CD4-positive, alpha-beta T cell treated with Interleukin-21 for 1 hour (primary cell): ENCODE results near the gene AP1AR.
"Not testable (repeated sequence)": the region's sequence is repeated elsewhere in the genome, so short reads cannot be mapped to it uniquely, and the experiment has no call there.

ENCODE experiments used
- DNase-seq: peaks from one replicate; pipeline ENCODE4 v3.0.0-alpha.2; 2020

The AP1AR gene, protein sequence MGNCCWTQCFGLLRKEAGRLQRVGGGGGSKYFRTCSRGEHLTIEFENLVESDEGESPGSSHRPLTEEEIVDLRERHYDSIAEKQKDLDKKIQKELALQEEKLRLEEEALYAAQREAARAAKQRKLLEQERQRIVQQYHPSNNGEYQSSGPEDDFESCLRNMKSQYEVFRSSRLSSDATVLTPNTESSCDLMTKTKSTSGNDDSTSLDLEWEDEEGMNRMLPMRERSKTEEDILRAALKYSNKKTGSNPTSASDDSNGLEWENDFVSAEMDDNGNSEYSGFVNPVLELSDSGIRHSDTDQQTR

DNA sequence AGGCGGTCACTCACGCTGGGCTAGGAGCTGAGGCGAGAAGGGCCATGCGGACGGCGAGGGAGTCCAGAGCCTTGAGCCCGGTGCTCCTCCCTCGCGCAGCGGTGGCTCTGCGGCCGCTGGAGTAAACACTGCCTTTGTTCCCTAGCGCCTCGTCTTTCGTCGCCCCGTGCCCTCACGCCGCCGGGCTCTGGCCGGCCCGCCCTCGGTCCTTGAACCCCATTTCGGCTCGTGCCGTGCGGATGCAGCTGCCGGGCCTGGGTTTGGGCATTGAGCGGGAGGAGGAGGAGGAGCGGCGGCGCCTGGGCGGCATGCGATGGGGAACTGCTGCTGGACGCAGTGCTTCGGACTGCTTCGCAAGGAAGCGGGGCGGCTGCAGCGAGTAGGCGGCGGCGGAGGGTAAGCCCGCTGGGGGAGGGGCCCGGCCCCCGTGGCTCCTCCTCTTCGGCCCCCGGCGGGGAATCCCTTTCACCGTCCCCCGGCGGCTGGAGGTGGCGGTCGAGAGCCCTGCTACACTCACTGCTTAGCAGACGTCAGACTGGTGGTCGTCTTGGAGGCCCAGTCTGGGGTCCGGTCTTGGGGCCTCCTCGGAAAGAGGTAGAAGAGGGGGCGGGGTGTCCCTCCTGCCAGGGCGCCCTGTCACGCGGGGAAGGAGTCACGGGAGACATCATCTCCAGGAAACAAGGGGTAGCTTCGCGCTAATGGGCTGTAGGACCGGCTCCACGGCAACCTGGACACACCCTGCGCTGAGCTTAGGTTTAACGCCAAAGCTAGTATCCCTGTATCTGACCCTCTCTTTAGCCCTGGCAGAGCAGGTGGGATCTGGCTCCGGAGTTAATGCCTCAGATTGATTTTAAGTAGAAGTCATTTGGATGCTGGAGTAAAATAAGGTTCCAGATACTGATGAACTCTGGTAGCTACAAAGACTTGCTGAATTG is at the start of gene AP1AR:
Gene AP1AR (plus strand): TSS at position 9 of the 935 bp plus-strand sequence. CDS start 305 bp downstream, at position 314.
- DNase-seq: peak; percentile 85

DNA sequence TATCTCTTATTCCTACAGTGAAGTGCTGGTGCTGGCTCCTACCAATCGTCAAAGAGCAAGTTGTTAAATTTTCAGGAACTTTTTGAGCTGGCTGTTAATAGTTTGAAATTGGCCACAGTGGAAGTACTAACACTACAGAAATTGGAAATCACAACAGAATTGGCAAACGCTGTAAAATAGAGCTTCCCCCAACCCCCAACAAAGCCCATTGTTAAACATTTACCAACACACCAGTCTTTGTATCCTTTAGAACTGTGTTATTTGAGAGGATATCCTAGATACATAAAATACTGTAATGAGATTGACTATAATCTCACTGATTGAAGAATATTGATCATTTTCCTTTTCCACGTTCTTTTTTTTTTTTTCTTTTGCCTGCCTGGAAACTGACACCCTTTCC is 49.0 kb upstream of the AP1AR start:
- DNase-seq: no peak

DNA sequence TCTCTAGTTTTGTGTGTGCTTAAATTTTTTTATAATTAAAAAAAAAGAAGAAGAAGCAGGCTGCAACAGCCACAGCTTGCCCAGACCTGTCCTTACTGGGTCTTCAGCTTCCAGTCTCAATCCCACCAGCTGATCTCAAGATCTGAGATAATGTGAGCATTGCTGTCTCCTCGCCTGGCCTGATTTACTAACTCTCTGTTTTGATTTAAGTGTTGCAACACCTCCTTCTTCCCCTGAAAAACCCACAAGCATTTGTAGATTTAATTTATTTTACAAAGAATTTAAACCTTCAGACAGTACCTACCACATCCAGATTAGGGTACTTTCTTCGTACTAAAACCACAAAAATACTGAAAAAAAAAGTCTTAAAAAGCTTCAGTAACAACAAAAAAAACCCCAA is 48.3 kb upstream of the AP1AR start:
- peak; percentile 23 for DNase-seq

DNA sequence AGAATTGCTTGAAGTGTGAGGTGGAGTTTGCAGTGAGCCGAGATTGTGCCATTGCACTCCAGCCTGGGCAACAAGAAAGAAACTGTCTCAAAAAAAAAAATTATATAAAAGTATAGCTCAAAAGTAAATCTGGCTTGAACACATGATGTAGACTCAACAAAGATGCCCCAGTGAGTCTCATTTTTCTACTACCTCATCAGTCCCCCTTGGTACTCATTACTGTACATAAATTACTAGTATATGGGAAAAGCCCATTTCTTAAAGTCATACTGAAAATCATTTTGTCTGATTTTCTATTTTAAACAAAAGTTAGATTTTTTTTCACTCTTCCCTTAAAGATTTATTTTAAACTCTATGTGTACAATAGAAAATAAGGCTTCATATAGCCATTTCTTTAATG is 47.1 kb upstream of the AP1AR start:
- DNase-seq: no peak

DNA sequence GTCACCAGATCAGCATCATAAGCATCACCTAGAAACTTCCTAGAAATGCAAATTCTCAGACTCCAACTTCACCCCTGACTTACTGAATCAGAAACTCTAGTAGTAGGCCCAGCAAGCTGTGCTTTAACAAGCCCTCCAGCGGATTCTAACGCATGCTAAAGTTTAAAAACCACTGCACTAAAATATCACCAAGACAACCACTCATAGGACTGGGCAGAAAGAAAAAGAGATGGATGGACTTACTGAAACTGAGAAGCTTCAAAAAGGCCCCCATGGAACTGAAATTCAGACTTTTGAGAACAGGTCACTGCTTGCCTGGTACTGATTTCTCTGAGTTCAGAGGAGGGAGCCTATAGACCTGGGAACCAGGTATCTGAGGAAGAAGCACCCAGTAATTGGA is 46.3 kb upstream of the AP1AR start:
- DNase-seq: no peak

DNA sequence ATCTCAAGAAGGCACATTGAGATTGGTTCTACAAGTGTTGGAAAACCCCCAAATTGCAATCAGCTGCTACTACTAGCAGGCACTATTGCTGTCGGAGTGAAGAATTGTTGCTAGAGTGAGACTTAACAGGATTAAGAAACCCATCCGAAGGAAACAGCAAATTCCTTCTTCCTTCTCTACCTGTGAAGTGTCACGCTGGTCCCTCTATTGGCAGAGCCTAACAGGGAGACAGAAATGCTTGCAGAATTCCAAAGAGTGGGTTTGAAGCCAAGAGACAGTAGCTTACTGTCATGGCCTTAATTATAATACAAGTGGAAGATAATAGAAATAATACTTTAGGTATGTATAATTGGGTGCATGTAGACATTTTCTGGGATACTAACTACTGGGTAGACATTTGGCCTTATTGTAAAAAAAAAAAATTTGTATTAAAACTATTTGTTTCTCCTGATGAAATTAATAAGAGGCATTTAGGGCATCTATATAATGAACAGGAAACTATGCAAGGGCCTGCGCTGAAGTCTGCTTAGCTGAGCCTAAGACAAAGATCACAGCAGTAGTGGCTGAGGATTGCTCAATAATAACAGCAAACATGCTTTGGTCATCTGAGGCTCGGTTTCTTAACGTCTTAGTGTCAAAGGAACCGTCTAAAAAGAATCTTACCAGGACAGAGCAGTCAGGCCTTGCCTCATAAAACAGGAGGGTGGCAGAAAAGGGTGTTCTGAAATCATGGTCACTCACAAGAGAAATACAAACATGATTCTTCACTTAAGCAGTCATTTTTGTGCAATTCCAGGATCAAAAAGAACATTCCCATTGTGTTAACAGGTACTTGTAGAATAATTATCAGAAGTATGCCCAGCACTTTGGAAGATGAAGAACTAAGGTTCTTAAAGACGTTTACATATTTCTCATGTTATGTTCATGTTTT is 45.6 kb upstream of the AP1AR start:
- no peak for DNase-seq

DNA sequence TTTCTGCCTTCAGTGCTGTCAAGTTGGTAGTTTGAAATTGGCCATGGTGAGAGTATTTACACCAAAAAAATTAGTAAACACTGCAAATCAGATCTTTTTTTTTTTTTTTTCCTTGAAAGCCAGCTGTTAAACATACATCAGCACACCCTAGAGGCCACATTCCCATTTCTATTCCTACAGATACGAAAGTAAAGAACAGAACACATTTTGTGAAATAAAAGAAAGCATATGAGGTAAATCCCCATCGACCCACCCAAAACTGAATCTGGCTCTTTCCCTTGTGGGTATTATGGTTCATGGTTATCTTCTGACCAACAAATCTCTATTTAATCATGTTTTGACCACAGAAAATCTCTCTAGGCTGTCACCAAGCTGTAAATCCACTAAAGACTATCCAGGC is 41.8 kb upstream of the AP1AR start:
- DNase-seq: peak; percentile 10

DNA sequence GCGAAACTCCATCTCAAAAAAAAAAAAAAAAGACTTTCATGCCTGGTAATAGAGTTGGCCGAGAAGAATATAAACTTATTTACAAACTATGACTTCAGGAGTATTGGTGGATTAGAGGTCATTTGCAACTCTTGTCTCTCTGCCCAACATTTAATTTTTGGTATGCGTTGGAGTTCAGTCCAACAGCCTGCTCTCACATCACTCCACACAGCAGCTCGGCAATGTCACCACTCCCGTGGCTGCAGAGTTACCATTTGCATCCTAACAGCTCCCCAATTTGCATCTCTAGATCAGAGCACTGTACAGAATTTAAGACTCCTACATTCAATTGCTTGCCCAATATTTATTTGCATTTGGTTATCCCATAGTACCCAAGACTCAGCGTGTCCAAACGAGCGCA is 40.9 kb upstream of the AP1AR start:
- DNase-seq: no peak

DNA sequence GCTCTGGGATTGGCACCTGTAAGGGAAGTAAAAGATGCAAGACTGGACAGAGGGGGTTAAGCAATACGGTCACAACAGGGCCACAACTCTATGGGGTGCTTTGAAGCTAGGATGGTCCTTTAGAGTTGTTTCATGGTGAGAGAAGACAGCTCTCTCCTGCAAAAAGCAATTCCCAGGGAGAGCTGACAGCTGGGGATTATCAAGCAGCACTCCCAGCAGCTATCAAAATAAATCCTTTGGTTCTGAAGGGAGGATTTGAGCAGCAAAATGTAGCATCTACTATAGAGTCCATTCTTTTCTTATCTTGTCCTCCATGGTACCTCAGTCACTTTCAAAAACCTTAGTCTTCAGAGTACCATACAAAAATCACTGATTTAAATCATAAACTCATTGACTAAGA is 35.1 kb upstream of the AP1AR start:
- DNase-seq: no peak

DNA sequence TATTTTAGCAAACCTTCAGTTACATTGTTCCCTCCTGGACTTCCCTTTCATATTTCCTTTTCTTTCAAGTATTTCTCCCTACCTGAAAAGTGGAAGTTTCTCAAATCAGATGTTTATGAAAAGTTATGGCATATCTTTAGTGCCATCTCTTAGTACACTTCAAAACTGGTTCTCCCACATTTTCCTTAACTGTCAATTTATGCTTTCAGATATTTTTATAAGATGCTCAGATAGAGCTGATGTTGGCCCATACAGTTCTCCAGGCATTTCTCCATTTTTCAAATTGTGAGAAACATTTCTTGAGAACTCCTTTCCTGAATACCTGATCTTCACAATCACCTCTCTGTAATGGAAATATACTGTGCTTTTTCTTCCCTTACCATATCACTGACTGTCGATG is 32.5 kb upstream of the AP1AR start:
- DNase-seq: no peak

DNA sequence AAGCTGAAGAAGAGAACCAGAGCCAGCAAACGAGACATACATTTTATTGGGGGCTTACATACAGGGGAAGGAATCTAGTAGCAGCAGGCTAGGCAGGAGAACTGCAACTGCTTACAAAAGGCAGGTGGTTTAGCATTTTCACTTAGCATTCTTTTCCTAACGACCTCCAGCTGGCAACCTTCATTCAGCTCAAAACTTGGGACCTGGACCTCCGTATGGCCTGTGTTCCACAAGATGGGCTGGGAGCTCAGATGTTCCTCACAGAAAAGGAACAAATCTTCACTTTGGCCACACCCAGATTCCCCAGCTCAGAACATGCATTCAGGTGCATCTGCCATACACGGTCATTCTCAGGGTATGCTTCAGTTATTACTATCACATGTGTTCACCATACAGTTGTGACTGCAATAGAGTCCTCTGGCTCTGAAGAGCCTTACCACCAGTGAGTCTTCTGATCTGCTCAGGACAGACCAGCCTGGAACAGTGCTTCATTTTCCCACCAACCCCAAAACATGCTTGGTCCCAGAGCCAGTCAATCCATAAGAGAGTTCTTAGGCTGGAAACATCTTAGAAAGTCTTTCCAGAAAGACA is 29.6 kb upstream of the AP1AR start:
- DNase-seq: no peak

DNA sequence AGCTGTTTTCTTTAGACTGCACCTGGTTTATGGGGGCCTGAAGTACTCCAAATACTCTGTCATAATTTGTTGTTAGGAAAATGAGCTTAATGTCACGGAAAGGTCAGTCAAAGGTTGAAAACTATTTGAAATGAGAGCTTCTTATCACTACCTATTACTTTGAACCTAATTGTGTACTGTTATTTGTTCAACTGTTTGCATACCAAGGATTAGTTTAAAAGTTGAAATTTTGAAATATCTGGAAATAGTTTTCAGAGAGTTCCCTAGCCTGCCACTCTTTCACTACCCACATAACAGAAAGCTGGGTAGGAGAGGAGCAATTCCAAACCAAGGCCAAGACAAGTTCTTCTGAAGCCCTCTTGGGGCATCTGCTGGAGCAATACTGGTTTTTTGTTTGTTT is 28.0 kb upstream of the AP1AR start:
- no peak for DNase-seq

DNA sequence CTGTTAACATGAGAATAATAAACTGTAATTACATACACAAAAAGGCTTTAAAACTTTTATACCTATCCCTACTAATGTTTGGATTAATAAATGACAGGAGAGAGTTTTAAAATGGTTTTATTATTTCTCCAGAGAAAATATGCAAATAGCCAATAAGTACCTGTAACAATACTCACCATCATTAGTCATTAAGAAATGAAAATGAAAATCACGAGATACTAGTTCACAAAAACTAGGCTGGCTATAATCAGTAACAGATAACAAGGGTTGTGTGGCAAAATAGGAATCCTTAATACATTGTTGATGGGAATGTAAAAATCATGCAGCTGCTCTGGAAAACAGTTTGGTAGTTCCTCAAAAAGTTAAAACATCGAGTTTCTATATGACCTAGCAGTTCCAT is 25.2 kb upstream of the AP1AR start:
- DNase-seq: no peak

DNA sequence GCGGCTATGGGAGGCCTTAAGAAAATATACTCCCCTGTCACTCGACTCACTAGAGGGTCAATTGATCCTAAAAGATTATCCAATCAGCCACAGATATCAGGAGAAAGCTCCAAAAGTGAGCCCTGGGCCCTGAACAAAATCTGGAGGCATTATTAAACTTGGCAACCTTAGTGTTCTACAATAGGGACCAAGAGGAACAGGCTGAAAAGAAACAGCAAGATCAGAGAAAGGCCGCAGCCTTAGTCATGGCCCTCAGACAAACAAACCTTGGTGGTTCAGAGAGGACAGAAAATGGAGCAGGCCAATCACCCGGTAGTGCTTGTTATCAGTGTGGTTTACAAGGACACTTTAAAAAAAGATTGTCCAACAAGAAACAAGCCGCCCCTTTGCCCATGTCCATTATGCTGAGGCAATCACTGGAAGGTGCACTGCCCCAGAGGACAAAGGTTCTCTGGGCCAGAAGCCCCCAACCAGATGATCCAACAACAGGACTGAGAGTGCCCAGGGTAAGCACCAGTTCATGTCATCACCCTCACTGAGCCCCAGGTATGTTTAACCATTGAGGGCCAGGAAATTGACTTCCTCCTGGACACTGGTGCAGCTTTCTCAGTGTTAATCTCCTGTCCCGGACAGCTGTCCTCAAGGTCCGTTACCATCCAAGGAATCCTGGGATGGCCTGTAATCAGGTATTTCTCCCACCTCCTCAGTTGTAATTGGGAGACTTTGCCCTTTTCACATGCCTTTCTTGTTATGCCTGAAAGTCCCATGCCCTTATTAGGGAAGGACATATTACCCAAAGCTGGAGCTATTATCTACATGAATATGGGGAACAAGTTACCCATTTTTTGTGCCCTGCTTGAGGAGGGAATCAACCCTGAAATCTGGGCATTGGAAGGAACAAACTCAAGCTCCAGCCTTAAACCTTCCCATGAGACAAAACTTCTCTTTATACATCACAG is 23.2 kb upstream of the AP1AR start:
- DNase-seq: not testable (repeated sequence)

DNA sequence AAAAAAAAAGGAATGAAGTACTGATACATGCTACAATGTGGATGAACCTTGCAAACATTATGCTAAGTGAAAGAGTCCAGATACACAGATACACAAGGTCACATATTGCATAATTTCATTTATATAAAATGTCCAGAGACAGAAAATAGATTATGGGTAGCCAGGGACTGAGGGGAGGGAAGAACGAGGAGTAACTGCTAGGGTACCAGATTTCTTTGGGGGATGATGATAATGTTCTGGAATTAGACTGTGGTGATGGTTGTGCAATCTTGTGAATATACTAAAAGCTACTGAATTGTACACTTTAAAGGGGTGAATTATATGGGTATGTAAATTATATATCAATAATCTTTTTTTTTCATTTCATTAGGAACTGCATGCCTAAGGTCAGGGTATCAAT is 20.8 kb upstream of the AP1AR start:
- no peak for DNase-seq

DNA sequence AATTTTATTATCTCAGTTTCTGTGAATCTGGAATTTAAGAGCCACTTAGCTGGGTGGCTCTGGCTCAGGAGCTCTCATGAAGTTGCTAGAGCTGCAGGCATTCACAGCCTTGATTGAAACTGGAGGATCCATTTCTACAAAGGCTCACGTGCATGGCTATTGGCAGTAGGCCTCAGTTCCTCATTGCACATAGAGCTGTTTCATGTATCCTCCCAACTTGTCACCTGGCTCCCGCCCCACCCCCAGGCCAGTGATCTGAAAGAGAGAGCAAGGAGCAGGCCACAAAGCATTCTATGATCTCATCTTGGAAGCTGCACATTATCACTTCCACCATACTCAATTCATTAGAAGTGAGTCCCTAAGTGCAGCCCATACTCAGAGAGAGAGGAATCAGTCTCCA is 18.5 kb upstream of the AP1AR start:
- no peak for DNase-seq

DNA sequence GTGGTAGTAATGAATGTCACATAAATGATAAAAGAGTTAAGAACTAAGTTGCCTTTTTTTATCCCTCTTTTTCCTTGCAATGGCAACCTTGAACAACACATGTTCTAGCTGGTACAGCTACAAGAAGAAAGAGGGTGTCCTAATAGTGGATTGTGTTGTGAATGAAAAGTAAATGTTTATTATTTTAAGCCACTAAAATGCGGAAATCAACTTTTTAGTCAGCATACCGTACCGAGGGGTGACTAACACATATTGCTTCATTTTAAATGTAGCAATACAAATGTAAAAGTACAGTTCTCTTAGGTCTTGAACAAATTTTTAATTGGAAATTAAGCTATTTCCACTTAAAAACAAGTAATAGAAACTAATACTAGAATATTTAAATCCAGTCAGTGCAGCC is 17.7 kb upstream of the AP1AR start:
- DNase-seq: no peak

DNA sequence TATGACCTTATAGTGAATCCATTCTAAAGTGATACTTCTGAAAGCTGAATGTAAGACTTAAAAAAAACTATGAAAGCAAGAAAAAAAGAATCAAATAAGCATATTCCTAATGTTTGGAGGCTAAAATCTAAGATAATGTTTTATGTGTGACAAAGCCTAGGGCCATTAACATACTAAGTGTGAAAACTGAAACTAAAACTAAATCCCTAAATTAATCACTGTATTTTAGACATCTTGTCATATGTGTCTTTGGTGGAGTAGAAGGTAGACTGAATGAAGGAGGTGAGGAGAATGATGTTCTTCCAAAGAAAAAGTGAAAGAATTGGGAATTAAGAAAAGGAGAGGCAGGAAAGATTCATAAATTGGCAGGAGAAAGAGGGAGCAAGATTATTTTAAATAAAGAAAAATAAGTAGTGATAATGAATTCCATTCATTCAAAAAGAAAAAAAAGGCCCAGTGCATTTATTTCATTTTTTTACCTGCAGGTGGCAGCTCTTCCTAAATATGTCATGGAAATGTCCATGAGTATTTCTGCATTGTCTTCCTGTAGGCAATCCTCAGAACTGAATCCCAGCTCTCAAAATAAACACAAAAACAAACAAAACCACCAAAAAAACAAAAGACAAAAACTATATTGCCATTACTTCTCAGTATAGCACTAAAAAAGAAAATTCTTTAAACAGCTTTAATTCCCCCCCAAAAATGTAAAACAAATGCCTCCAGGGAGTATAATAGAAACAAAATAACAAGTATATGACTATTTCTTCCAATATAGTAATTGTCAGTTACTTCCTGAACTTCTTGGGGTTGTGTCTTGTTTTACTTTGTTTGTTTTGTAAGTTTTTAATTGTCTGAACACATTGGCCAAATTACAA is 17.0 kb upstream of the AP1AR start:
- peak; percentile 41 for DNase-seq

DNA sequence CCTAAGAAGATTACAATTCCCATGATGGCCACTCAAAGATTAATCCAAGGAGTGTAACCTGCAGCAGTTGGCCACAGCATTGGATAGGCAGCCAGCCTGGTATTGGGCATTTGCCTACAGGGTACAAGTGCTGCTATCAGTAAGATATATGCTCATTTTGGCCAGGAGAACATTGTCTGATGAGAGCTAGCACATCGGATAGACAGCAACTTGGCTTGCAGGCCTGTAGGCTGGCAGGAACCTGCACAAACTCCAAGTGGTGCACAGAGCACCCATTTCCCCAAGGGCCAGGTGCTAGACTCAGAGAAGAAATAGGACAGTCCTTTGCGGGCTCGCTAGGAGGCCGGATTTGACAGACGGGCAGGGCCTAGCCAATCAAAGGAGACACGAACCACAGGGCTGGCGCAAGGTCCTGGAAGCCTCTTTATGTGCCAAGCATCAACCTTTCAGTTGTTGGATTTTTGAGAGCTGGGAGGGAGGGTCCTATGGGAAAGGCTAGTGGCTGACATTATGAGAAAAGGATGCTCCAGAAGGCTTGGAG is 11.7 kb upstream of the AP1AR start:
- no peak for DNase-seq
